ENCODE measurements around the gene FAH.
A peak's percentile ranks its signal among the peaks of the same experiment; 100 is the strongest.

The FAH gene

DNA sequence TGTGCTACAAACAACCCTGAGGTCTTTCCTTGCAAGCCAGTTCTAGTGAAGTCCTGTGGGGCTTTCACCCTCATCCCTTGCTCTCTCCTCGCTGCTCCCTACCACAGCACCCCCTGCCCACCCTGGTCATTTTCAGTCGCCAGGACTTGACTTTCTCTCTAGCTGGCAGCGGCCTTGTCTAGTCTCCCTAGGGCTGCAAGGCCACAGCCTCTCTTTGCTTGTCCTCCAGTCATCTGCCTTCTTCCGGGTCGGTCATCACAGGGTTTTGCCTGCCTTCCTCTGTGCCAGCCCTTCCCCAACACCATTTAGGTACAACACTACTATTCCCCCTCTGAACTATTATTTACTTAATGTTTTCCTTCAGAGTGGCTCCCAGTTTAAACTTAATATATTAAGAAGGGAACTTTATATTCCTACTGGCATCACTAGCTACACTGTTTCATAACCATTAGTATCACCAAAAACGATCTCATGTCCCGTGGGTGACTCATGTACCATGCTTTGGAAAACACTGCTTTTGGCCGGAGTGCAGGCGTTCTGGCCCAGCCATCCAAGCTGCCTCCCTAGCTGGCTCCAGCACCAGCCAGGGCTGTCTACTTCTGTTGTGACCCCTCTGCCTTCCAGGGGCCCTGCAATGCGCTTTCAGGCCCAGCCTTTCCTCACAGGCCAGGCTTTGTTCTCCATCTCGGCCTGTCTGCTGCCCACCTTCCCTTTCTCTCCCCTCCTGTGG, 21.4 kb downstream of the FAH start:
- no peak for DNase-seq

DNA sequence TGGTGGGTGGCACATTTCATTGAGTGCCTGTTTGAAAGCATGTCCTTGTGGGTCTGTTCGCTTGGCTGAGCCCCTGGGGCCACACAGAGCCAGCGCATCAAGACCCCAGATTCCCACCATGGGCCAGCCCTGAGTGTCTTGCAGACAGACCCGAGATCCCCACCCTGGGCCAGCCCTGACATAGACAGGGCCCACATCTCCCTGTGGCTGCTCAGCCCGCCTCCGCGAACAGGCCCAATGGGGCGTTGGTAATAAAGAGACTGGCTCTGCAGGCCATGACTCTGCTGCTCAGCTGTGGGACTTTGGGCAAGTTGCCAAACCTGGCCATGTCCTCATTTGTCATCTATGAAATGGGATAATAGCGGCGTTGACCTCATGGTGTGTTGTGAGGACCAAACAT, 22.6 kb downstream of the FAH start:
- DNase-seq = no peak

- DNase-seq = no peak
Observed at GRCh38 chr15:80176443-80176842, 23.6 kb downstream of the FAH start.

DNA sequence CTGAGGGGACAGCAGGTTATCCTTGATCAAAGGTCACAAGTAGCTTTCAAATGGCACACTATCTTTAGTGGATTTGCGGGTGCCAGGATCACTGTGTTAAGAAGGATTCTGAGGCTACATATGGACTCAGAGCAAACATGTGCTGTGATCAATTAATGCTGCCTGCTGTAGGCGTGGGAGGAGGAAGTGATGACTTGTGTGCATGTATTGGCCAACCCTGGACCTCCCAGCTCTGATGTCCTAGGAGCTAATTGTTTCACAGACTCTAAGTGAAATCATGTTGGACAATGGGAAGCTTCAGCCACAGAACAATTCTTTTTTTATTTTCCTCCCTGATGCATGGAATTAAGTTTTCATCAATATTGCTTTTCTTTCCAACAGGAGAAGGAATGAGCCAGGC, 24.4 kb downstream of the FAH start:
- DNase-seq = no peak

GRCh38 chr15:80179025-80179759, 26.4 kb downstream of the FAH start:
- DNase-seq = no peak

- no peak for DNase-seq
Observed at GRCh38 chr15:80179935-80180334, 27.1 kb downstream of the FAH start.

DNA sequence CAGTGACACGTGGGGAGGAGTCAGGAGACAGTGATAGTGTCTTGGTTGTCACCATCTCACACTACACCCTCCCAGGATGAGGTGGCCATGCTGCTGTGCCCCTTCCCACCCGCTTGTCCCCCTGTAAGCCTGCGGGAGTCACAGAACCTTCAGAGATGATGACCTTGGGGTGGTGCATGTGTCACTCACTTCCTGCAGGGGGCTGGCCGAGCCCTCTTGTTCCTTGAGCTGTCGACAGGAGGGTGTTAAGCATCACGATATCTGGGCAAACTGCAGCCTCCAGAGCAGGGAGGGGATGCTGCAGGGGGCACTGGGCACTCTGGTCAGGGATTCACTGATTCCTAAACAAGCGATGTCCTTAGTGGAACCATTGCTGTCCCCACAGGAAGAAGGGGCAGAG, 27.7 kb downstream of the FAH start:
- DNase-seq = no peak

- no peak for DNase-seq
Observed at GRCh38 chr15:80180986-80181385, 28.2 kb downstream of the FAH start.

GRCh38 chr15:80182611-80183261, 29.9 kb downstream of the FAH start:
- DNase-seq = no peak

- DNase-seq = no peak
Observed at GRCh38 chr15:80183306-80183705, 30.5 kb downstream of the FAH start.

DNA sequence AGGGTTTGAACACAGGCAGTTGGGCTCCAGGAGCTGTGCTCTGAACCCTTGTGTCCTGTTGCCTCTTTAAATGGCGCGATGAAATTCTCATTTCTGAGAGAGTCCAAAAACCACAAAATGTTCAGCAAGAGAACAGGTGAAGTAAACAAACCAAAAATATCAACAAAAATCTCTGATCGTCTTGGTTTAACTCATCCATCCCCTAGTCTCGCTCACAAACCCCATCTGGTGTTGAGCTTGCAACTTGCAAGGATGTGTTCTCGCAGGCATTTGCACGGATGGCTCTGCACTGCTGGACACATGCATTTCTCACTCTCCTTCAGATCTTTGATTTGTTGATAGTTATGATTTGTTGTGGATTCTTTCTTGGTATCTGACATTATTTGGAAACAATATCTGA, 31.1 kb downstream of the FAH start:
- no peak for DNase-seq

DNA sequence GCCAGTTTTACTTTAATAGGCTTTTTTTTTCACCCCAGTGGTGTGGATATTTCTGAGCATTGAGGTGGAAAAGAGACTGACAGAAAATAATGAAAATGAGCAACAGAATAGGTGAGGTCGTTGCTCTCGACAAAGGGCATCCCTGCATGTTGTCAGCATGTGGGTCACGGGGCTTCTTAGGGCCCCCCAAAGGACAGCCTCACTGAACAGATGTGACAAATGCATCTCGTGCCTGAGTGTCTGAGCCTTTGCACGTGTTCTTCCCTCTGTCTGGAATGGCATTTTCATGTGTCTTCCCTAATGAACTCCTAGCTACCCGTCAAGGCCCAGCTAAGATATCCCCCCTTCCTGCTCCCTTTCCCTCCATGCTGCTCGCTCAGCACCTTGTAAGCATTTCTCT, 31.8 kb downstream of the FAH start:
- DNase-seq = no peak

GRCh38 chr15:80185152-80185551, 32.4 kb downstream of the FAH start:
- DNase-seq = no peak

GRCh38 chr15:80186066-80186465, 33.3 kb downstream of the FAH start:
- no peak for DNase-seq

- no peak for DNase-seq
Observed at GRCh38 chr15:80186597-80186996, 33.8 kb downstream of the FAH start.

- DNase-seq = peak; percentile 28
Observed at GRCh38 chr15:80188251-80188650, 35.5 kb downstream of the FAH start.

DNA sequence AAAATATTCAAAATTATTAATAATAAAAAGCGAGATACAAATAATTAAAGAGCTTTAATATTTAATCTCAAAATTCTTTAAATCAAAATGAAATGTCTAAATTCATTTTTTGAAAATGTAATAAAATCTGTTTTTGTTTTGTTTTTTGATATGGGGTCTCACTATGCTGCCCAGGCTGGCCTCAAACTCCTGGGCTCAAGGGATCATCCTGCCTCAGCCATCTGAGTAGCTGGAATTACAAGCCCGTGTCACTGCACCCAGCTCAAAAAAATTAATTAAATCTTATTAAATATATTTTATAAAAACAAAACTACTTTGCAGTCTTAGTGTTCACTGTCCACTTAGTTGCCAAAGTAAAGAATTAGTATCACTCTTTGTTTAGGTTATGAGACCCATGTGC, 38.4 kb downstream of the FAH start:
- no peak for DNase-seq

- no peak for DNase-seq
Observed at GRCh38 chr15:80191897-80192595, 39.2 kb downstream of the FAH start.

GRCh38 chr15:80194186-80194585, 41.4 kb downstream of the FAH start:
- DNase-seq = no peak

DNA sequence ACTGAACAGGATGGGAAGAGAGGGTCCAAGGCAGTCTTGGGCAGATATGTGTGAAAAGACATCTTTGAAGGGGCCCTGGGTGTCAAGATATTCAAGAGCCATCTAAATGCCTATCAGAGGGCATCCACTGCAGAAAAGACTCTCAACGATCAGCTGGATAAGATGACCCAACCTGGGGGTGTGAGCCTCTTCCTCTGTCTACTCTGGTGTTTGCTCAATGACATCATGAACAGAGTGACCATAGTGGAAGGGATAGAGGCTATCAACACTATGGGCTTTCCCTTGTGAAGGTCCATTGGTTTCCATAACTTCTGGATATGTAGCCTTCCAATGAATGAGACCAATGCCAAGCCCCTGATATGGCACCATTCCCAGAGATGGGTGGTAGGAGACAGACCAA, 42.1 kb downstream of the FAH start:
- DNase-seq = no peak

DNA sequence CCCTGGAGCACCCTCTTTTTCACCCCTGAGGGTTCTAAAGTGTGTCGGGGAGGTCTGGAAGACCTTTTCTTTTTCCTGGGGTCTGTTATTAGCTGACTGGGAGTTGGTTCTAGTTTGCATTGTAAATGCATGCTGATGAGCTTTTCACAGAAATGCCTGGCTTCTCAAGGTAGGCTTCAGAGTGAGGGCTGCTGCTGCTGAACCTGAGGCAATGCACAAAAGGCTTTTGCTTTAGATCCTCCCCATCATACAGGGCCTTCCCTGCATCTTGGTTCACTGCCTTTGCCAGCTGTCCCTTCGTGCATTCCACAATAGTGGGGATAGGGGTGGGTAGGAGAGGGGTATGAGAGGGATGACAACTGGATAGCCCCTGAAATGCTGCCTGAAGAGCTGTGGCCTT, 46.6 kb downstream of the FAH start:
- no peak for DNase-seq

- DNase-seq = no peak
Observed at GRCh38 chr15:80199869-80200268, 47.1 kb downstream of the FAH start.

- no peak for DNase-seq
Observed at GRCh38 chr15:80201256-80202015, 48.6 kb downstream of the FAH start.
